Chondrocyte (in vitro differentiated cells): ENCODE data around the gene PDE4D. TPM values are rescaled to one million over a fixed set of nuclear protein-coding genes. Genes with fewer than 3 reads are reported as not detected.

Source experiments
- DNase-seq: peaks from one replicate; pipeline ENCODE4 v3.0.0; 2021; ENCODE audit warnings: mixed read lengths, low spot score
- H3K27ac Mint-ChIP-seq: one replicate; pipeline ENCODE4 v1.8.0; 2021; ENCODE audit warnings: mild to moderate bottlenecking, moderate library complexity, mixed read lengths; ENCODE audit not compliant: unreplicated experiment
- H3K27me3 Mint-ChIP-seq: 2 replicates; pipeline ENCODE4 v1.8.0; 2021; ENCODE audit warnings: low read depth, mixed read lengths
- H3K36me3 Mint-ChIP-seq: 2 replicates; pipeline ENCODE4 v1.8.0; 2021; ENCODE audit warnings: low read depth, mixed read lengths
- H3K4me1 Mint-ChIP-seq: 2 replicates; pipeline ENCODE4 v1.8.0; 2021; ENCODE audit warnings: low read depth, mild to moderate bottlenecking, mixed read lengths
- H3K4me3 Mint-ChIP-seq: one replicate; pipeline ENCODE4 v1.8.0; 2021; ENCODE audit warnings: mild to moderate bottlenecking, moderate library complexity, mixed read lengths; ENCODE audit not compliant: unreplicated experiment
- H3K9me3 Mint-ChIP-seq: 2 replicates; pipeline ENCODE4 v1.8.0; 2021; ENCODE audit warnings: low read depth, mixed read lengths
- CTCF ChIP-seq: fragments of 200-600 bp; sonication (generic); IDR thresholded peaks from 2 replicates; pipeline ENCODE4 v1.5.0; 2021; ENCODE audit warnings: antibody characterized with exemption, mild to moderate bottlenecking, moderate library complexity
- total RNA-seq: library from RNA; stranded (reverse); gene quantifications from 3 replicates; pipeline ENCODE4 v1.2.1, GENCODE V29; 2021

The PDE4D gene
- total RNA-seq, 1 donor from 2014 or later = 21.1 TPM

- no peak for DNase-seq
- no peaks in the 10 kb centered on the region for H3K9me3 Mint-ChIP-seq
- H3K27ac Mint-ChIP-seq = no peak overlapping the region
- no peak for TF ChIP-seq CTCF
- H3K4me3 Mint-ChIP-seq = no peak overlapping the region
- no peaks in the 10 kb centered on the region for H3K36me3 Mint-ChIP-seq
- peaks cover 3% of the 10 kb centered on the region for H3K4me1 Mint-ChIP-seq
- H3K27me3 Mint-ChIP-seq = no peaks in the 10 kb centered on the region
Observed at GRCh38 chr5:59128646-59129290, 764.8 kb downstream of the PDE4D start.

- H3K4me3 Mint-ChIP-seq = no peak overlapping the region
- TF ChIP-seq CTCF = no peak
- H3K27ac Mint-ChIP-seq = no peak overlapping the region
- no peaks in the 10 kb centered on the region for H3K27me3 Mint-ChIP-seq
- no peaks in the 10 kb centered on the region for H3K9me3 Mint-ChIP-seq
- no peak for DNase-seq
- no peaks in the 10 kb centered on the region for H3K36me3 Mint-ChIP-seq
- no peaks in the 10 kb centered on the region for H3K4me1 Mint-ChIP-seq
Observed at GRCh38 chr5:59126708-59127573, 766.6 kb downstream of the PDE4D start.

DNA sequence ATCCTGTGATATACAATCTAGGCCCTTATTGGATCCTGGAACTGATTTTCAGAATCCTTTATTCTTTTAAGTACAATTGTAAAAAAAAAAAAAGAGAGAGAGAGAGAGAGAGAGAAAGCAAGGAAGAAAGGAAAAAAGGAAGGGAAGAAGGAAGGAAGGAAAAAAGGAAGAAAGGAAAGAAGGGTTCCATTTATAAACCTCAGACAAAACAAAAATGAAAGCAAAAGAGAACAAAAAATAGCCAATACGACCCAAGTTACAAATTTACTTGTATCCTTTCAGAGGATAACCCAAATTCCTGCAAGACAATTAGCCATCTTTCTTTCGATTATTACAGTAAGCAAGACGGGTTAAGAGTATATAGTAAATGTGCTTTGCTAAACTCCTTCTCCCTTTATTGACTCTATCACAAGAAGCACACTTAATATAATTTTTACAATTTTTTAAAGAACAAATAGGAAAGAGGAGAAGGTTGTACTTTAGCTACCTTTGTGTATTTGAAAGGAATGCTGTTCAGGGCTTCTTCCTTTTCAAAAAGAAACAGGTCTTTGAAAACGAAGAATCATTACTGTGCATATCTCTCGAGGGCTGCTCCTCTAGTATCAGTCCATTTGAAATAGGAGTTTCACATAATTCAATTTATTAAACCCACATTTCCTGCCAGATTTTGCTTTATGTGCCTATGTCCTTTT, 767.4 kb downstream of the PDE4D start:
- no peaks in the 10 kb centered on the region for H3K27me3 Mint-ChIP-seq
- no peak overlapping the region for H3K27ac Mint-ChIP-seq
- no peak for DNase-seq
- H3K36me3 Mint-ChIP-seq = no peaks in the 10 kb centered on the region
- no peaks in the 10 kb centered on the region for H3K4me1 Mint-ChIP-seq
- H3K4me3 Mint-ChIP-seq = no peak overlapping the region
- TF ChIP-seq CTCF = no peak
- no peaks in the 10 kb centered on the region for H3K9me3 Mint-ChIP-seq

- Mint-ChIP-seq H3K4me1 (no peaks in the 10 kb centered on the region), H3K4me3 (no peak overlapping the region), H3K36me3 (no peaks in the 10 kb centered on the region), H3K27ac (no peak overlapping the region), H3K27me3 (no peaks in the 10 kb centered on the region), H3K9me3 (no peaks in the 10 kb centered on the region)
- no peak for TF ChIP-seq CTCF
- no peak for DNase-seq
Observed at GRCh38 chr5:59125011-59125961, 768.2 kb downstream of the PDE4D start.
